GM19351 (cell line): ENCODE measurements around the gene AHRR.
A peak's percentile ranks its signal among the peaks of the same experiment; 100 is the strongest.

ENCODE experiments used
- ATAC-seq: cut with Tn5 transposase; IDR thresholded peaks from one replicate; pipeline ENCODE4 v1.9.1; 2021; ENCODE audit warnings: mild to moderate bottlenecking, moderate library complexity; ENCODE audit not compliant: unreplicated experiment

AHRR gene

DNA sequence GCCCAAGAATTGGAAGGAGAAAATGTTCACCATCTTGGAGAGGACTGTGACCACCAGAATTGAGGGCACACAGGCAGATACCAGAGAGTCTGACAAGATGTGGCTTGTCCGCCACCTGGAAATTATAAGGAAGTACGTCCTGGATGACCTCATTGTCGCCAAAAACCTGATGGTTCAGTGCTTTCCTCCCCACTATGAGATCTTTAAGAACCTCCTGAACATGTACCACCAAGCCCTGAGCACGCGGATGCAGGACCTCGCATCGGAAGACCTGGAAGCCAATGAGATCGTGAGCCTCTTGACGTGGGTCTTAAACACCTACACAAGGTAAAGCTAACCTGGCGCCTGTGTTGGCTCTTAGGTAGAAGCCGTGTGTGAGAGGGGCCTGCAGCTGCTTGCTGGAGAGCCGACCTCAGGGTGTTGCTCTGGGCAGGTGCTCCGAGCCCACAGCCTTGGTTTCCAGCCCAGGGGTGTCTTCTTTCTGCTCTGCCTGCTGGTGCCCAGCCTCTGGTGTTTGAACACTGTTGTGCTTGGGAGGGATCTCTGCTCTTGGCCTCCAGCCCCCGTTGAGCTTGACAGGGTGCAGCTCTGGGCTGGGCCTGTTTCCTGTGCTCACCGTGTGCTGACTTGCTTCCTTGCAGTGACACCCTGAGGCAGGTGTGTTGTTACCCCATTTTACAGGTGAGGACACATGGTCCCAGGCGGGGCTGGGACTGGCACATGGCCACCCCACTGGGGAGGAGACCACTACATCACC is 132.4 kb downstream of the AHRR start:
- no peak for ATAC-seq

DNA sequence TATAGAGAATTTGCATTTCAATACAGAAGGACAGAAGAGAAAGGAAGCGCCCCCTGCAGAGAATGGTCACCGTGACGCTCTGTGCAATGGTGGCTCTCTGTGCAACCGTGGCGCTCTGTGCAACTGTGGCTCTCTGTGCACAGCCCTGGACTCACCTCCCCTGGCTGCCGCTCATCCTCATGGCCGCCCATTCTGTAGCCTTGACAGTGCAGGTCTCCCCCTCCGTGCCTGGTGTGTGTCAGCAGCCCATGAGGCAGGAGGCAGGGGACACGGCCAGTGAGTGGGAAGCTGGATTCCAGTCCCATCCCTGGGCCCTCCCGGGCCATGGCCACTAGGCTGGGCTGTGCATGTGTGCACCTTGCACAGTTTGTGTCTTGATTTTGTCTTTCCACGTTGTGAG is 133.4 kb downstream of the AHRR start:
- no peak for ATAC-seq

DNA sequence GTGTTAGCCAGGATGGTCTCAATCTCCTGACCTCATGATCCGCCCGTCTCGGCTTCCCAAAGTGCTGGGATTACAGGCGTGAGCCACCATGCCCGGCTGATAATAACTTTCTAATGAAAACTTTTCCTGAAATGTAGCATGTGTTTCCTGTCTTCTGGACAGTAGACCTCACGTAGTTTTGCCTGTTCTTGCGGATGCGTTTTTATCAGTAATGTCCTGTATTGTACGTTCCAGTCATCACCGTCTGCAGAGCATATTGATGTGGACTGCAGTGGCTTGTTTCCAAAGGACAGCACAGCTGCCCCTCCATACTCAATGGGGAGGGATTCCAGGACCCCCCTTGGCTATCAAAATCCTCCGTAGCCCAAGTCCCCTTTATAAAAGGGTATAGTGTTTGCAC is 134.3 kb downstream of the AHRR start:
- ATAC-seq: no peak

GRCh38 chr5:456351-457194 is 135.1 kb downstream of the AHRR start:
- no peak for ATAC-seq

DNA sequence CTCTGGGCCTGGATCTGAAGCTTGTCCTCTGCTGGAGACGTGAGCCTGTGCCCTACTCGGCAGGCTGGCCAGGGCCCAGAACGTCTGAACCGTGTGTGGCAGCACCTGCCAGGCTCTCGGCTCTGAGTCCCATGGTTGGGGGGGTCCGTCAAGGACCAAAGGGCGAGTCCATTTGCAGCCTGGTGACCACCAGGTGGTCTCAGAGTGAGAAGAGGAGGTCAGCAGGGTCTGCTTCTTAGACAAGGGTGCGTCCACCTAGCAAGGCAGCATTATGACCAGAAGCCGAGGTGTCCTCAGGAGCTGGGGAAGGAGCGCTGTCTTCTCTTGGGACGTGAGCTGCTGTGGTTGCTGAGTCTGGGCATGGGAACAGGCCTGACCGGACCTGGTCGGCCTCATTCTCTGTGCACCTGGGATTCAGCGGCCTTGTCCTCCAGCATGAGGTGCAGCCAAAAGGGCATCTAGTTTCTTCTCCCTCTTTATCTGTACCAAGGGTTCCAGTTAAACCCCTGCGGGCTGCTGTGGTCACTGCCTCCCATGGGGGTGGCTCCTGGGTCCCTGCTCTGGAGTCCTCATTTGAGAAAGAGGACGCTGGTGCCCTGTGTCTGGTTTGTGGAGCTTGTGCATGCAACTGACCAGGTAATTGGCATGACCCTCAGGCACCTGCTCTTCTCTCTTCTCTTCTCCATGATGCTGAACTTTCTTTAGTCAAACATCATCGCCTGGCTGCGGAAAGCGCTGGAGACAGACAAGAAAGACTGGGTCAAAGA is 135.9 kb downstream of the AHRR start:
- no peak for ATAC-seq

GRCh38 chr5:458547-459353 is 137.2 kb downstream of the AHRR start:
- peak; percentile 72 for ATAC-seq

- no peak for ATAC-seq
Observed at GRCh38 chr5:459562-460272, 138.2 kb downstream of the AHRR start.

DNA sequence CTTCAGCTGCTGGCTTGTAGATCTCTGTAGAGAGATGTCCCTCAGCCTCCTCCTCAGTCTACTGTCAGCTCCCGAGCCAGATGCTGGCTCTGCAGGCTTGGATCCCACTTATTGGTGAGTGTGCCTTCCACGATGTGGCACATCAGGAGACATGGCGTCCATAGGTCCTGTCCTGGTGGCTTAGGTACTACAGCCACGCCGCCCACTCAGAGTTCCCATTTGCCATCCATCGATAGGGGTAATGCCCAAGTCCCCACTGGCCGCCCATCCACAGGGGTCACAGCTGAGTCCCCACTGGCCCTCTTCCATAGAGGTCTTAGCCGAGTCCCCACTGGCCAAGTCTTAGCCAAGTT is 138.7 kb downstream of the AHRR start:
- ATAC-seq: no peak

- no peak for ATAC-seq
Observed at GRCh38 chr5:462051-462481, 140.6 kb downstream of the AHRR start.

GRCh38 chr5:463301-463700 is 141.8 kb downstream of the AHRR start:
- ATAC-seq: no peak

DNA sequence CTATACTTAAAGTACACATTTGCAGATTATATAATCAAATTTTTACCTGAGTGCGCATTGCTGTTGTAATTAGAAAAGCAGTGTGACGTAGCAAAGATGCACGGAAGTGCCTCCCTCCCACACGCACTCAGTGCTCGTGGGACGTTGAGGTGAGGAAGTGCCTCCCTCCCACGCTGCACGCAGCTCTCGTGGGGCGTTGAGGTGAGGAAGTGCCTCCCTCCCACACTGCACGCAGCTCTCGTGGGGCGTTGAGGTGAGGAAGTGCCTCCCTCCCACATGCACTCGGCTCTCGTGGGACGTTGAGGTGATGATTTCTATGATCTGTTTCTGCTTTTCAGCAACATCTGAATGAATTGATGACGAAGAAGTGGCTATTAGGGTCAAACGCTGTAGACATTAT is 142.4 kb downstream of the AHRR start:
- no peak for ATAC-seq

GRCh38 chr5:464446-464842 is 142.9 kb downstream of the AHRR start:
- no peak for ATAC-seq

GRCh38 chr5:464843-465590 is 143.5 kb downstream of the AHRR start:
- ATAC-seq: no peak

DNA sequence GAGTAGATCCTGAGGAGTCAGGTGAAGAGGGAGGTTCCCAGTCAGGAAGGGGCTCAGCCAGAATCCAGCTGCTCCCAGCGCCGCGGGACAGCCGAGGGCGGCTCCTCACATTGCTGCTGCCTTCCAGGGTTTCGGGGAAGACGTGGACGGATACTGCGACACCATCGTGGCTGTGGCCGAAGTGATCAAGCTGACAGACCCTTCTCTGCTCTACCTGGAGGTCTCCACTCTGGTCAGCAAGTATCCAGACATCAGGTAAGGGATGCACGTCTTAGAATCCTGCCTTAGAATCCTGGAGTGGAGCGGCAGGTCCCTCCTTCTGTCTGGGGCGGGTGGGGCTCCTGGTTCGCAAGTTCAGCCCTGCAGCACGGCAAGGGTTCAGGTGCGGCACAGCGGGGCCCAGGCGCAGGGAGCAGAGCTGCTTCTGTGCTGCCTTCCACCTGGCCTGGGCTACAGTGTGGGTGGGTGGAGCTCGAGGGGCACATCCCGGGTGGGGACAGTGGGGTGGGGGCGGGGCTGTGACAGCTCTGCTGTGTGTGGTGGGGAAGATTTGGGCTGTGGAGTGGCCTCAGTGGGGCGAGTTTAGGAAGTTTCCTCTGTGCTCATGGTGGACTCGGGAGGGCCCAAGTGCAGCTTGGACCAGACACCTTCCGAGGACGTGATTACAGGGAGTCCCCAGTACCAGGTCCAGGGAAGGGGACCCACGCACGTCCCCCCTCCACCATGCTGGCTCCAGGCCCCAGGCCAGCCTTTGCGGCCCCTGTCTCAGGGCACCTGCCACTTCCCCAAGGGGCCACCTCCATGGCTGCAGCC is 144.3 kb downstream of the AHRR start:
- no peak for ATAC-seq

DNA sequence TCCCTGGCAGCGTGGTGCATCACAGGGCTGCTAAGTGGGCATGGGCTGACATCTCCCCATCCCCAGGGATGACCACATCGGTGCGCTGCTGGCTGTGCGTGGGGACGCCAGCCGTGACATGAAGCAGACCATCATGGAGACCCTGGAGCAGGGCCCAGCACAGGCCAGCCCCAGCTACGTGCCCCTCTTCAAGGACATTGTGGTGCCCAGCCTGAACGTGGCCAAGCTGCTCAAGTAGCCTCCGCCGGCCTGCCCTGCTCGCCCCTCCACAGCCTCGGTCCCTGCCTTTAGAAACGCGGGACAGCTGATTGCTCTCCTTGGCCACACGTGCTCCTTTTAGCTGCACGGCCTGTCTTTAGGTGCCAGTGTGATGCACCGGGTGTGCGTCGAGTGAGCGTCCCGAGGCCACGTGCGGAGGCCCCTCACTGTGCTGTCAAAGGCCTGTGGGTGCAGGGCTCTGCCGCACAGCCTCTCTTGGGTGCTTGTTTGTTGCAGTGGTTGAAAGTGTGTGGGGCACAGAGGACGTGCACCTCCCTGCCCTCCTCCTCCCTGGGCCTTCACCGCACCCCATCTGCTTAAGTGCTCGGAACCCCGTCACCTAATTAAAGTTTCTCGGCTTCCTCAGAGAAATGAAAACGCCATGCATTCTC is 145.3 kb downstream of the AHRR start:
- ATAC-seq: no peak

GRCh38 chr5:468401-468800 is 146.9 kb downstream of the AHRR start:
- ATAC-seq: no peak

DNA sequence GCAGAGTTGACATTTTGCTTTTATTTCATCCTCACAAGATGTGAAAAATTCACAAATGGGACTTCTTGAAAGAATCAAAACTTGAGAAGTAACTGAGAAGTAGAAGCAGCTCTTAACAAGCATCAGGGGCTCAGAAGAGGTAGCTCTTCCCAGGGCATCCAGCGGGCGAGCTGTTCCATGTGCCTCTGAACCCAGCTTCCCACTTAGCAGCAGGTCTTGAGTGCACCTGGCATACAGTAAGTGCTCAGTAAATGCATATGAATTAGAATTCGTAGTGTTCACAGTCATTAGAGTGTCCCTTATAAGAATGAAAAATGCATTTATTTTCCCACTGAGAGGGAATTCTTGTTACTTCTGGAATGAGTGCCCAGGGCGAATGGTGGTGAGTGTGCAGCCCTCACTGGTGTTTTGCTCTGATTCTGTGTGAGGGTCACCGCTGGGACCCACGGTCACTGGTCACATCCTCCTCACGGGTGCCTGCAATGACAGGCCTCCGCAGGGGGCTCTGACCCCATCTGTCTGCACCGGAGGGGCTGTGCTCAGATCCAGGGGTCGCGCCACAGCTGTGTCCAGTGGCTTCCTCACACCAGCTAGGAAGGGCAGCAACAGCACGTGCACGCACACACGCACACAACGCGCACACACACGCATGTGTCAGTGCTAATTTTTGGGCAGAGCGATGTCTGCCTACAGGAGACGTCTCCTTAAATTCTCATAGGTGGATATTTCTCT is 148.4 kb downstream of the AHRR start:
- no peak for ATAC-seq
